ENCODE results near the gene C9orf57.

Gene C9orf57

DNA sequence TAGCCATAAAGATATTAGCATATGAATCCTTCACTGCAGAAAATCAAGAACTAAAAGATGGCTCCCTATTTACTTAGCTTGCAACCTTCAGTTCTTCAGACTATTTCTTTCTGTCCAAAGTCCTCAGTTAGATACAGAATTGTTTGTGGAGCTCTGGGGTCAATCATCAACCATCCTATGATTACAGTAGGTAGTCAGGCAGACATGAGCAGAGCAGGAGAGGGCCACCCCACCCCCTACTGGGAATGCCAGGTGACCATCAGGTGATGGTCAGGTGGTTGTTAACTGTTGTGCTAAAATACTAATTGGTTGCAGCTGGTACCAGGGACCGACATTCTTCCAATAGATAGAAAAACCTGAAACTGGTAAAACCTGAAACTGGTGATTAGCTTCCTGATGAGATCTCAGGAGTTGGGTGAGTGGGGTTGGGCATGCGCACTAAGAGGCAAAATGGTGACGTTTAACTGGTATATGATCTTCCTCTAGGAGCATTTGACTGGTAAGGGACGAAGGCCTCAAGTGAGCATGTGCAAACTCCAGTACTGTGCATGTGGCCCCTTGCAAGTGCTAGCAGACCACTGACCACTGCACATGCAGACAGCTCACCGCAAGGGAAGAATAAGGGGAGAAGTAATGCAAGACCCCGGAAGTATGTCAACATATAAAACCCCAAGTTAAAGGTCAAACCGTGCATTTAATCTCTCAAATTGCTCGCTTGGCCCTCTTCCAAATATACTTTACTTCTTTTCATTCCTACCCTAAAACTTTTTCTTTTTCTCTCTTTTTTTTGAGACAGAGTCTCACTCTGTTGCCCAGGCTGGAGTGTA lies 13.6 kb downstream of the C9orf57 start:
- Histone ChIP-seq H3K27ac (ENCODE audit: insufficient read depth, low read depth, low read length, poor library complexity, severe bottlenecking) (no peak overlapping the region), H3K4me1 (ENCODE audit: control insufficient read depth, insufficient read depth, low read length) (no peaks in the 10 kb centered on the region), H3K4me3 (ENCODE audit: insufficient read depth, low read depth, low read length) (no peak overlapping the region), H3K9me3 (ENCODE audit: control insufficient read depth, low read length) (no peaks in the 10 kb centered on the region), H3K36me3 (ENCODE audit: control insufficient read depth, insufficient read depth, low read length) (no peaks in the 10 kb centered on the region), H3K27me3 (ENCODE audit: control insufficient read depth, insufficient read depth, low read length, poor library complexity, severe bottlenecking) (no peaks in the 10 kb centered on the region)
- 91 to 93% methylated on average over 8 of the region's 8 CpGs for WGBS, 2 experiments

DNA sequence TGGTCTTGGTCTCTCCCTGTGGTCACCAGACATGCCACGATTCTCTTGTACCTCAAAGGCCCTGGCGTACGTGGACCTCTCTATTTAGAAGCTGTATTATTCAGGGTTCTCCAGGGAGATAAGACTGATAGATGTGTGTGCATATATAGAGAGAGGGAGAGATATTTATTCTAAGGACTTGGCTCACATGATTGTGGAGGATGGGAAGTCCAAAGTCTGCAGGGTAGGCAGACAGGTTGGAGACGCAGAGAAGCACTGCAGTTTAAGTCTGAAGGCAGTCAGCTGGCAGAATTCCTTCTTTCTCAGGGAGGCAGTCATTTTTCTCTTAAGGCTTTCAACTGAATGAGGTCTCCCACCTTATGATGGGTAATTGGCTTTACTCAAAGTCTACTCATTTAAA lies 16.3 kb downstream of the C9orf57 start:
- Histone ChIP-seq H3K4me1 (ENCODE audit: control insufficient read depth, insufficient read depth, low read length) (no peaks in the 10 kb centered on the region), H3K27ac (ENCODE audit: insufficient read depth, low read depth, low read length, poor library complexity, severe bottlenecking) (no peak overlapping the region), H3K4me3 (ENCODE audit: insufficient read depth, low read depth, low read length) (no peak overlapping the region), H3K36me3 (ENCODE audit: control insufficient read depth, insufficient read depth, low read length) (no peaks in the 10 kb centered on the region), H3K27me3 (ENCODE audit: control insufficient read depth, insufficient read depth, low read length, poor library complexity, severe bottlenecking) (no peaks in the 10 kb centered on the region), H3K9me3 (ENCODE audit: control insufficient read depth, low read length) (no peaks in the 10 kb centered on the region)
- WGBS, 2 experiments: 97% methylated on average over 4 of the region's 4 CpGs

DNA sequence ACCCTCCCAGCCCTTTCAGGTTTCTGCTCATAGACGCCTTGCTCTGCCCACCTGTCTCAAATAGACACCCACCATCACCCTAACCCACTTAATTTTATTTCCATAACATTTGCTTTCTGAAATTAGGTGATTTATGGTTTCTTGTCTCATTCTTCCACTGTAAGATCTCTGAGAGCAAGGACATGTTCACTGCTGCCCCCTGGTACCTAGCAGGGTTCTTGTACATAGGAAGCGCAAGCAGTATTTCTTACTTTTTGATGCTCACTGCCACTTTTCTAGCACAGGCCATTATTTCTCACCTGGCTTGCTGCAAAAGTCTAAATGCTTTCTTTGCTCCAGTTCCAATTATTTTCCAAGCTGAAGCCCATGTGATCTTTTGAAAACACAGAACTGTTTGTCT lies 16.8 kb downstream of the C9orf57 start:
- no peak overlapping the region for H3K4me3 ChIP-seq (ENCODE audit: insufficient read depth, low read depth, low read length)
- WGBS, 2 experiments: 92 to 93% methylated on average over 2 of the region's 2 CpGs
- no peaks in the 10 kb centered on the region for H3K36me3 ChIP-seq (ENCODE audit: control insufficient read depth, insufficient read depth, low read length)
- no peaks in the 10 kb centered on the region for H3K9me3 ChIP-seq (ENCODE audit: control insufficient read depth, low read length)
- no peaks in the 10 kb centered on the region for H3K4me1 ChIP-seq (ENCODE audit: control insufficient read depth, insufficient read depth, low read length)
- no peak overlapping the region for H3K27ac ChIP-seq (ENCODE audit: insufficient read depth, low read depth, low read length, poor library complexity, severe bottlenecking)
- no peaks in the 10 kb centered on the region for H3K27me3 ChIP-seq (ENCODE audit: control insufficient read depth, insufficient read depth, low read length, poor library complexity, severe bottlenecking)

DNA sequence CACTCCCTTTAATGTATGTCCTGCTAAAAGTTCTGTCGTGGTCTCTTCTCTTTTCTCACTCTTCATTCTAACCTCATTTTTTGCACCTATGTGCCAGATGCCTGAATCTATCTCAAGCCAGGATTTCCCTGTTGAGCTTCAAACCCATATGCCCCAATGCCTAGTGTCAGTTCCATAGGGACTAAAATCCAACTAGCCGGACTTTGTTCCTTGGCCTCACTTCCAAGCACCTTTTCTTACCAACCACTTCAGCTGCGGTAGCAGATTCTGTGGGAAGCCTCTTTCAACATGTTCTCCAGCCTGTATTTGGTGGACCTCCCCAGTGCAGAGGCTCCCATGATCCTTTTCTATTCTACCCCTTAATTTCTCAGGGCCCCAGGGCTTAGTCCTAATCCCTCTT lies 17.5 kb downstream of the C9orf57 start:
- H3K4me1 ChIP-seq (ENCODE audit: control insufficient read depth, insufficient read depth, low read length): no peaks in the 10 kb centered on the region
- H3K27ac ChIP-seq (ENCODE audit: insufficient read depth, low read depth, low read length, poor library complexity, severe bottlenecking): no peak overlapping the region
- no peaks in the 10 kb centered on the region for H3K9me3 ChIP-seq (ENCODE audit: control insufficient read depth, low read length)
- no peak overlapping the region for H3K4me3 ChIP-seq (ENCODE audit: insufficient read depth, low read depth, low read length)
- no peaks in the 10 kb centered on the region for H3K36me3 ChIP-seq (ENCODE audit: control insufficient read depth, insufficient read depth, low read length)
- H3K27me3 ChIP-seq (ENCODE audit: control insufficient read depth, insufficient read depth, low read length, poor library complexity, severe bottlenecking): no peaks in the 10 kb centered on the region
- 91 to 95% methylated on average over 3 of the region's 3 CpGs for WGBS, 2 experiments

DNA sequence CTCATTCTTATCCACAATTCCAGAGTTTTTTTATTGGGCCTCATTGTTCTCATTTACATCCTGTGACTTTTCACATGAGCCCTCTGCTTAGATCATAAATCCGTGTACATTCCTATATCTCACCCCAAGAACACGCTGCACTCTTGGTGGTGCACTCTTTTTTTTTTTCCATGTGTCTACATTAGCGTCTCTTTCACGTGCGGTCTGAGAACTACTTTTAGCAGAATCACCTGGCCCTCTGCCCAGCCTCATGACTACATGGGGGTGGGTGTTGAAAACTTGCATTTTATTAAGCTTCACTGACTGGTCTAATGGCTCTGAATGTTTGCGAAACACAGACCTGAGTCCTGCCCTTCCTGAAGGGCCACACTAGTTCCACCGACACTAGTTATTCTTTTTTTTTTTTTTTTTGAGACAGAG lies 18.6 kb downstream of the C9orf57 start:
- H3K4me1 ChIP-seq (ENCODE audit: control insufficient read depth, insufficient read depth, low read length): no peaks in the 10 kb centered on the region
- no peaks in the 10 kb centered on the region for H3K27me3 ChIP-seq (ENCODE audit: control insufficient read depth, insufficient read depth, low read length, poor library complexity, severe bottlenecking)
- no peak overlapping the region for H3K27ac ChIP-seq (ENCODE audit: insufficient read depth, low read depth, low read length, poor library complexity, severe bottlenecking)
- 94 to 97% methylated on average over 7 of the region's 7 CpGs for WGBS, 2 experiments
- no peak overlapping the region for H3K4me3 ChIP-seq (ENCODE audit: insufficient read depth, low read depth, low read length)
- H3K9me3 ChIP-seq (ENCODE audit: control insufficient read depth, low read length): no peaks in the 10 kb centered on the region
- H3K36me3 ChIP-seq (ENCODE audit: control insufficient read depth, insufficient read depth, low read length): no peaks in the 10 kb centered on the region

DNA sequence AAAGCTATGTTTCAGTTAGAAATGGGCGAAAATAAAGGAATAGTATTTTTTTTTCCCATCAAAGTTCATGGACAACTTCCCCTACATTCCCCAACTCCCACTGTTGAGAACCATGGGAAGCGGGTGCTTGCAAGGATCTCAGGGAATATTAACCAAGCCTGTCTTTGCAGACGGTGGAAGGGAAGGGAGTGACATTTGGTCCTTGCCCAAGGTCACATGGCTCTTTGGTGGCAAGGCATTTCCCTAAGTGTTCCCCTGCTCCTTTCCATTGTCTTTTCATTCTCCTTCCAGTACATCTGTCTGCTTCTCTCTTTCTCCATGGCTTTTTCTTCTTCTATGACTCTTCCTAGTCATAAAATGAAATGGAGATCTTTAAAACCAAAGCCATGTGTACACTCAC lies 19.0 kb downstream of the C9orf57 start:
- Histone ChIP-seq H3K9me3 (ENCODE audit: control insufficient read depth, low read length) (no peaks in the 10 kb centered on the region), H3K27ac (ENCODE audit: insufficient read depth, low read depth, low read length, poor library complexity, severe bottlenecking) (no peak overlapping the region), H3K4me3 (ENCODE audit: insufficient read depth, low read depth, low read length) (no peak overlapping the region), H3K4me1 (ENCODE audit: control insufficient read depth, insufficient read depth, low read length) (no peaks in the 10 kb centered on the region), H3K36me3 (ENCODE audit: control insufficient read depth, insufficient read depth, low read length) (no peaks in the 10 kb centered on the region), H3K27me3 (ENCODE audit: control insufficient read depth, insufficient read depth, low read length, poor library complexity, severe bottlenecking) (no peaks in the 10 kb centered on the region)
- WGBS, 2 experiments: 93 to 94% methylated on average over 2 of the region's 3 CpGs

DNA sequence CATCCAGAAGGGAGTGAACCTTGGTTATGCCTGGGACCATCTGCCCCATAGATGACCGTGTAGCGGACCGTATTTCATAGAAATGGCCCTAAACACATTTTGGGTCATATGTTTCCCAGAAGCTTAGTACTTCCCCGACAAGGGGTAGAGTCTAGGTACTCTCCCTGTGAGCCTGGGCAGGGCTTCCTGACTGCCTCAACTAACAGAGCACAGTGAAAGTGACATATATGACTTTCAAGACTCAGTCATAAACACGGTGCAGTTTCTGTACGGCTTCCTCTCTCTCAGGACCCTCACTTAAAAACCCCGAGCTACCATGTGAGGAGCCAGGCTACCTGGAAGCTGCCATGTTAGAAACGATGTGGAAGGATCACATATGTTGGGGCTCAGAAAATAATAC lies 20.9 kb downstream of the C9orf57 start:
- Histone ChIP-seq H3K4me1 (ENCODE audit: control insufficient read depth, insufficient read depth, low read length) (no peaks in the 10 kb centered on the region), H3K27ac (ENCODE audit: insufficient read depth, low read depth, low read length, poor library complexity, severe bottlenecking) (no peak overlapping the region), H3K9me3 (ENCODE audit: control insufficient read depth, low read length) (no peaks in the 10 kb centered on the region), H3K4me3 (ENCODE audit: insufficient read depth, low read depth, low read length) (no peak overlapping the region), H3K36me3 (ENCODE audit: control insufficient read depth, insufficient read depth, low read length) (no peaks in the 10 kb centered on the region), H3K27me3 (ENCODE audit: control insufficient read depth, insufficient read depth, low read length, poor library complexity, severe bottlenecking) (no peaks in the 10 kb centered on the region)
- WGBS, 2 experiments: 94 to 96% methylated on average over 8 of the region's 8 CpGs

DNA sequence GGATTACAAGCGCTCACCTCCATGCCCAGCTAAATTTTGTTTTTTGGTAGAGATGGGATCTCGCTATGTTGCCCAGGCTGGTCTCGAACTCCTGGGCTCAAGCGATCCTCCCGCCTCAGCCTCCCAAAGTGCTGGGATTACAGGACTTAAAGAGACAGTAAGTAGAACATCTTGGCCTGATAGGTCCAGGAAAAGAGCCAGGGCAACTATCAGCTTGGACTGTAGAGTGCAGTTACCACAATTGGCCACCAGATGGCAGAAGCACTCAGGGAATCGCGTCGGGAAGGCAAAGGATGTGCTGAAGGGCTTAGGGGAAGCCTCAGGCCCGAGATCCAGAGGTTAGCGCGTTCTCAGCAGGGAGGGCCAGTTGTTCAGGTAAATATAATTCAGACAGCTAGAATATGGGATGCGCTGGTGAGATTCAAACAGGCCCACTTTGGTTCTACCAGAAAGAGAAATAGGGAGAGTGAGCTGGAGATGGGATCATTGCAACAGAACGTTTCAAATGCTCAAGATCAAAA lies 21.5 kb downstream of the C9orf57 start:
- Histone ChIP-seq H3K27ac (ENCODE audit: insufficient read depth, low read depth, low read length, poor library complexity, severe bottlenecking) (no peak overlapping the region), H3K36me3 (ENCODE audit: control insufficient read depth, insufficient read depth, low read length) (no peaks in the 10 kb centered on the region), H3K4me3 (ENCODE audit: insufficient read depth, low read depth, low read length) (no peak overlapping the region), H3K27me3 (ENCODE audit: control insufficient read depth, insufficient read depth, low read length, poor library complexity, severe bottlenecking) (no peaks in the 10 kb centered on the region), H3K4me1 (ENCODE audit: control insufficient read depth, insufficient read depth, low read length) (no peaks in the 10 kb centered on the region), H3K9me3 (ENCODE audit: control insufficient read depth, low read length) (no peaks in the 10 kb centered on the region)
- whole genome bisulfite sequencing, 2 experiments: 23 to 24% methylated on average over 13 of the region's 13 CpGs

DNA sequence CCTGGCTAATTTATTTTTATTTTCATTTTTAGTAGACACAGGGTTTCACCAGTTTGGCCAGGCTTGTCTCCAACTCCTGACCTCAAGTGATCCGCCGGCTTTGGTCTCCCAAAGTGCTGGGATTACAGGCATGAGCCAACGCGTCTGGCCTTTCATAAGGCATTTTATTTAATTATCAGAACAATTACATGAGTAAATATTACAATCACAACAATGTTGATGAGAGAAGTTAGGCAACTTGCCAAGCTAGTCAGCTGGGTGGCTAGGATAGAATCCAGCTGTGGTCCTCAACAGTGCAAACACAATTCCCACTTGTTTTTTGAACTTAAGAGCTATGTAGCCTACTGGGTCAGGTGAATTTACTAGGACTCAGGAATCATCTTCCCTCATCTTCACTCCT lies 22.0 kb downstream of the C9orf57 start:
- Histone ChIP-seq H3K36me3 (ENCODE audit: control insufficient read depth, insufficient read depth, low read length) (no peaks in the 10 kb centered on the region), H3K4me3 (ENCODE audit: insufficient read depth, low read depth, low read length) (no peak overlapping the region), H3K27me3 (ENCODE audit: control insufficient read depth, insufficient read depth, low read length, poor library complexity, severe bottlenecking) (no peaks in the 10 kb centered on the region), H3K27ac (ENCODE audit: insufficient read depth, low read depth, low read length, poor library complexity, severe bottlenecking) (no peak overlapping the region), H3K4me1 (ENCODE audit: control insufficient read depth, insufficient read depth, low read length) (no peaks in the 10 kb centered on the region), H3K9me3 (ENCODE audit: control insufficient read depth, low read length) (no peaks in the 10 kb centered on the region)
- WGBS, 2 experiments: 89 to 97% methylated on average over 2 to 4 of the region's 4 CpGs

DNA sequence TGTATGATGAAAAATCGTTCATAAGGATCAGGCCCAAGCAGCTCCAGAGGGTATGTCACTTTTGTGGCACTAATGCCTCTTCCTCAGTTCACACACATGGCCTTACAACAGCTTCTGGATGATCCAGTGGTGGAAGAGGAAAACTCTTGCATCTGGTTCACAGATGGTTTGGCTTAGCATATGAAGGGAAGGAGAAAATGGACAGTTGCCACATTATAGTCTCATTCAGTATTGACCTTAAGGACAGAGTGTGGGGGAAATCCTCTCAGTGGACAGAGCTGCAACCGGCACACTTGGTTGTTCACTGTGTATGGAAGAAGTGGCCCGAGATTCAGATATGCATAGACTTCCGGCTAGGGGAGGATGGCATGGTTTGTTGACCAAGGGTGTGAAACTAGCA lies 22.8 kb downstream of the C9orf57 start:
- H3K27ac ChIP-seq (ENCODE audit: insufficient read depth, low read depth, low read length, poor library complexity, severe bottlenecking): no peak overlapping the region
- no peak overlapping the region for H3K4me3 ChIP-seq (ENCODE audit: insufficient read depth, low read depth, low read length)
- WGBS, 2 experiments: 91 to 93% methylated on average over 4 of the region's 4 CpGs
- no peaks in the 10 kb centered on the region for H3K27me3 ChIP-seq (ENCODE audit: control insufficient read depth, insufficient read depth, low read length, poor library complexity, severe bottlenecking)
- H3K4me1 ChIP-seq (ENCODE audit: control insufficient read depth, insufficient read depth, low read length): no peaks in the 10 kb centered on the region
- no peaks in the 10 kb centered on the region for H3K9me3 ChIP-seq (ENCODE audit: control insufficient read depth, low read length)
- no peaks in the 10 kb centered on the region for H3K36me3 ChIP-seq (ENCODE audit: control insufficient read depth, insufficient read depth, low read length)
